SKM-1 (cell line): ENCODE results near the gene CUX1.
"Not testable (repeated sequence)": the region's sequence is repeated elsewhere in the genome, so short reads cannot be mapped to it uniquely, and the experiment has no call there.

ENCODE experiments used
- DNase-seq: peaks from one replicate; lab custom pipeline; 2025; ENCODE audit not compliant: unreplicated experiment; lab: John Stamatoyannopoulos, UW

Gene CUX1

GRCh38 chr7:102295346-102296178, 478.1 kb downstream of the CUX1 start:
- no peak for DNase-seq

DNA sequence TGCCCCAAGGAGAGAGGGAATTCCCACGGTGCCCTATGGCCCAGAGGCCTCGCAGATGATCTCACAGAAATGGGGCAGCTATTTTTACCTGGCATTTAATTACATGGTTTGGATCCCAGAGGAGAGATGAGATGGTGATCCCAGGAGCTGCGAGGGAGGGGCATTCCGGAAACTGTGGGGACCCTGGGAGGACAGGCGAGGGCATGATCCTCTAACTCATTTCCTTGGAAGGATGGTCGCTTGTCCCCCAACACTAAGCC, 478.7 kb downstream of the CUX1 start:
- no peak for DNase-seq

GRCh38 chr7:102296514-102296913, 479.1 kb downstream of the CUX1 start:
- DNase-seq: no peak

- DNase-seq: no peak
Observed at GRCh38 chr7:102297487-102298218, 480.2 kb downstream of the CUX1 start.

DNA sequence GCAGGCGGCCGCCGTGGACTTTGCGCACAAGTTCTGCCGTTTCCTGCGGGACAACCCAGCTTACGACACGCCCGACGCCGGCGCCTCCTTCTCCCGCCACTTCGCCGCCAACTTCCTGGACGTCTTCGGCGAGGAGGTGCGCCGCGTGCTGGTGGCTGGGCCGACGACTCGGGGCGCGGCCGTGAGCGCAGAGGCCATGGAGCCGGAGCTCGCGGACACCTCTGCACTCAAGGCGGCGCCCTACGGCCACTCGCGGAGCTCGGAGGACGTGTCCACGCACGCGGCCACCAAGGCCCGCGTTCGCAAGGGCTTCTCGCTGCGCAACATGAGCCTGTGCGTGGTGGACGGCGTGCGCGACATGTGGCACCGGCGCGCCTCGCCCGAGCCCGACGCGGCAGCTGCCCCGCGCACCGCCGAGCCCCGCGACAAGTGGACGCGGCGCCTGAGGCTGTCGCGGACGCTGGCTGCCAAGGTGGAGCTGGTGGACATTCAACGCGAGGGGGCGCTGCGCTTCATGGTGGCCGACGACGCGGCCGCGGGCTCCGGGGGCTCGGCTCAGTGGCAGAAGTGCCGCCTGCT, 483.3 kb downstream of the CUX1 start:
- no peak for DNase-seq

- DNase-seq: not testable (repeated sequence)
Observed at GRCh38 chr7:102301367-102301766, 483.9 kb downstream of the CUX1 start.

DNA sequence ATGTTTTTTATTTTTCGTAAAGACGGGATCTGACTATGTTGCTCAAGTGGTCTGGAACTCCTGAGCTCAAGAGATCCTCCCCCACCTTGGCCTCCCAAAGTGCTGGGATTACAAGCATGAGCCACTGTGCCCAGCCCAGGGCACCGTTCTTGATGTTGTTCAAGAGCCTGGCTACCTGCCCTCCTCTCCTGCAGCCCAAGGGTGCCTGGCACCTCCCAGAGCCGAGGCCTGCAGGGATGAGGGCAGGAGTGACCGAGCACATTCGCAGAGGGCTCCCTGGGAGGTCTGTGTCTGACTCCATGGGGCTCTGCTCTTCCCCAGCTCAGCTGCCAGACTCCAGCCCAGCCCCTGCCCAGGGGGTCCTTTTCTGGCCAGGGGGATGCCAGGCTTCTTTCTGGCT, 484.6 kb downstream of the CUX1 start:
- no peak for DNase-seq

GRCh38 chr7:102303669-102304422, 486.4 kb downstream of the CUX1 start:
- no peak for DNase-seq

DNA sequence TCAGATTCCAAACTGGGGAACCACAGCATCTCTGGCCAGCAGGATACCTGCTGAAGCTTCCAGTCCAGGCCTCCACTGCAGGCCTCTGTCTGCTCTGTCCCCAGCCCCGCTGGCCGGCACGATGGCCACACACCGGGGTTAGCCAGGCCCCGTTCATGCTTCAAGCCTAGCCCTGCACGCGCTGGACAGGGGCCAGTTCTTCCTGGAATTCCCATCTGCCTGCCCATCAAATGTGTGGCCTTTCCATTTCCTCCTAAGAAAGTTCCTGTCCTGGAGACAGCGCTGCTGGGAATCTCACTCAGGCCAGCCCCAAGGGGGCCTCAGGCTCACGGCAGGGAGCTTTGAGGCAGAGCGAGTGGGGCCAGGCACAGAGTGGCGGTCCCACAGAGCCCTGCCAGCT, 487.2 kb downstream of the CUX1 start:
- no peak for DNase-seq

DNA sequence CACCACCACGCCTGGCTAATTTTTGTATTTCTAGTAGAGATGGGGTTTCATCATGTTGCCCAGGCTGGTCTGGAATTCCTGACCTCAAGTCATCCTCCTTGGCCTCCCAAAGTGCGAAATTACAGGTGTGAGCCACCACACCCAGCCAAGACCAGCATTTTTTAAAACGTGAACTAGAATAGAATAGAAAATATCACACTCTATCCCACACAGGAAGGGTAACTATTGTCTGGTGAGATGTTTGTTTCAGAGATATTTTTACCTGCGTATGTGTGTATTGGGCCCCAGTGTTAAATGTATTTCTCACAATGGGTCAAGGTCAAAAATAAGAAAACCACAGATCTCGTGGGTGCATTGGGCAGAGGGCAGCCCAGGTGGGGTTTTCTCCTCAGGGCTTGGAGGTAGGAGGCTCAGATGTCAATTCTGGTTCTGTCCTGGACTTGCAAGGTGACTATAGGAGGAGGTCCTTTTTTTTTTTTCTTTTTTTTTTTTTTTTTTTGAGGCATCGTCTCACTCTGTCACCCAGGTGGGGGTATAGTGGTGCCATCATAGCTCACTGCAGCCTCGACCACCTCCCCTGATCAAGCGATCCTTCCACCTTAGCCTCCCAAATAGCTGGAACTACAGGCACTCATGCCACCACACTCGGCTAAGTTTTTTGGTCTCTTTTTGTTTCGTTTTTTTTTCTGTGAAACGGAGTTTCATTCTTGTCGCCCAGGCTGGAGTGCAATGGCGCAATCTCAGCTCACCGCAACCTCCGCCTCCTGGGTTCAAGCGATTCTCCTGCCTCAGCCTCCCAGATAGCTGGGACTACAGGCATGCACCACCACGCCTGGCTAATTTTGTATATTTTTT, 488.2 kb downstream of the CUX1 start:
- DNase-seq: no peak

GRCh38 chr7:102306916-102307677, 489.7 kb downstream of the CUX1 start:
- DNase-seq: no peak

DNA sequence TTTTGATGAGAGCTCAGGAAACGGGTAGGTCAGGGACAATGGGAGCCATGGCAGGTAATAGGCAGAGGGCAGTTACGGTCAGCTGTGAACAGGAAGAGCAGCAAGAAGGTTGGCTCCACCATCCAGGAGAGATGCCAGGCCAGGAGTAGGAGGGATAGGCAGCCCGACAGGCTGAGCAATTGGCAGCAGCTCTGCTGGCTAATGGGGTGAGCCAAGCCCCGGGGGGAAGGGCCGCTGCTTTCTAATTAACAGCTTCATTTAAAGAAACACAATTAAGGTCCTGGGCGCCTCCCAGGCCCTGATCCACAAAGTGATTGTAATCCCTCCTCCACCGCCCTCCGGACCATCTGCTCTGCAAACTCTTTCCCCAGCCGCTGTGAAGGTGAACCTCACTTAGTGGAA, 493.0 kb downstream of the CUX1 start:
- no peak for DNase-seq

DNA sequence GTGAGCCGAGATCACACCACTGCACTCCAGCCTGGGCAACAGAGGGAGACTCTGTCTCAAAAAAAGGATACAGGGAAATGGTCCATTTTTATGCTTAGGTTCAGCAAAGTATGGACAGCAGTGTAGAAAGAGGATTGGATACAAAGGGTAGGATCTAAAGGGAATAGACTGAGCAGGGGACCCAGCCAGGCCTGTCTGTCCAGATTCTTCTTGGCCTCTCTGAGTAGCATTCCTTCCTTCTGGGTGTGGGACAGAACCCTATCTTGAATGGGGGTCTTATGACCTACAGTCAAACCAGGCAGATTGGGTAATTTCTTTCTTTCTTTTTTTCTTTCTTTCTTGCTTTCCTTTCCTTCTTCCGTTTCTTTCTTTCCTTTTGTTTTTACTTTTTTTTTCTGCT, 494.9 kb downstream of the CUX1 start:
- no peak for DNase-seq

DNA sequence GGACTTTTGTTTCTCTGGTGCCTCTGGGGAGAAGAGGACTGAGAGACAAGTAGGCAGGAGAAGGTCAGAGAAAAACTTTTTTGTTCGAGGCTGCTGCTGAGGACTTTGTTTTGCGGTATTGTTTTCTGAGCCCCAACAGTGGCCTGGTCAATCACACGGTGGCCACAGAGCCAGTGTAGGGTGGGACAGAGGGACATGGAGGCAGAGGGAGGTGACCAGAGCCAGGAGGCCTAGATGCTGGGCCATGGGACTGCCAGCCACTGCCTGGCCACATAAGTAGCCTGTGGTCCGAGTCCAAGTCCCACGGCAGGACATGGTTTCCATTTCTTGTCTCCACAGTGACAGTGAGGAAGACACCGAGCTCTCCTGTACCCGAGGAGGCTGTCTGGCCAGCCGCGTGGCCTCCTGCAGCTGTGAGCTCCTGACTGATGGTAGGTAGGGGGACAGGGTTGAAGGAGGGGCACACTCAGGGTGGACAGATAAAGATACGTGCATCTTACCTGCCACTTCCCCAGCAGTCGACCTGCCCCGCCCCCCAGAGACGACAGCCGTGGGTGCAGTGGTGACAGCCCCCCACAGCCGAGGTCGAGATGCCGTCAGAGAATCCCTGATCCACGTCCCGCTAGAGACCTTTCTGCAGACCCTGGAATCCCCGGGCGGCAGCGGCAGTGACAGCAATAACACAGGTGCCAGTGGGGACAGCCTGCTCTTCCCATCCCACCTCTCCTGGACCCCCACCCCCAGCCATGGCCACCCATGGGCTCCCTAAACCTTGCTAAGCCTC, 496.8 kb downstream of the CUX1 start:
- no peak for DNase-seq

GRCh38 chr7:102317231-102318059, 500.0 kb downstream of the CUX1 start:
- DNase-seq: no peak

DNA sequence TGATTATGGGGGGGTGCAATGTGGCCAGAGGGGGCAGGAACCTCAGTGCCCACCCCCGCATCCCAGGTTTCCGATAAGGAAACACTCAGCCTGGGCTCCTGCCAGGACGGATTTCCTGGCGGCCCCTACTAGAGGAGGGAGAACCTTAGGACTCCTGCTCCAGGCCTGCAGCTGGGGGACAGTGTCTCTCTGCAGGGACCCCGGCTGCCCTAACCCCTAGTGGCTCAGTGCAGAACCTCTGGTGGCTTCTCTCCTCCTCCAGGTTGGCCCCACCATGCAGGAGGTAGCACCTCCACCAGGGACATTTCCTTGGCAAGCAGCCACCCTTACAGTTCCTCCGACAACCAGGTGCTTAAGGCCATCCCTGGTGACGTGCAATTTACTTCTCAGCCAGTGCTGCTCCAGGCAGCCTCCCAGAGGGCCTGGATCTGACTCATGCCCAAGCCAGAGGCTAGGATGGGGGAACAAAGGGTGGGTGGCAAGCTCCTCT, 501.1 kb downstream of the CUX1 start:
- no peak for DNase-seq

DNA sequence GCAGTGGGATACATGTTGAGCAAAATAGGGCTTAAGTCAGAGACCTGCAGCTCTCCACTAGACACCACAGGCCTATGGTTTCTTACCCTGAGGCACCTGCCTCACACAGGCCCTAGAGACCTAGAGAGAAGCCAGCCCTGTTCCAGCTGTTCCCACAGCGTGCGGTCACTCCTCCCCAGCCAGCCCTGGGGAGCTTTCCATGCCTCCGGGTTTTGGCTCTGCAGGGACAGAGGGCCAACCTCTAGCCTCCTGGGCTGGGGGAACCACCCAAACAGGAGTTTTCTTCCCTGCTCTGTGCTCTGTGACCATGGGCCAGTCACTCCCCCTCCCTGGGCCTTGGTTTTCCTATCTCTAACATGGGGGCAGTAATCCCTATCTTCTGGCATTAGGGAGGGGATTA, 502.2 kb downstream of the CUX1 start:
- DNase-seq: no peak

DNA sequence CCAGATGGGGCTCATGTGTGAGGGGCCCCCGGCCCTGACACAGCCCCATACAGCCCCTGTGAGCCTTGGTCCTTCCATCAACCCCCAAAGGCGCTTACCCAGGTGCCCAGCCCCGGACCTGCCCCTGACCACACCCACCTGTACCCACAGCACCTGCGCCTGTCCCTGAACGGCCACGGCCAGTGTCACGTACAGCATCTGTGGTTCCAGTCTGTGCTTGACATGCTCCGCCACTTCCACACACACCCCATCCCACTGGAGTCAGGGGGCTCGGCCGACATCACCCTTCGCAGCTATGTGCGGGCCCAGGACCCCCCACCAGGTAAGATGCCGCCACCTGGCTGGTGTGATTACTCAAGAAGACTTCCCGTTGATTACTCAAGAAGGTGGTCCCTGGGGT, 502.8 kb downstream of the CUX1 start:
- no peak for DNase-seq
